Measurements from ENCODE around the gene SHOX.
"Not testable (repeated sequence)": the region's sequence is repeated elsewhere in the genome, so short reads cannot be mapped to it uniquely, and the experiment has no call there.

Gene SHOX

DNA sequence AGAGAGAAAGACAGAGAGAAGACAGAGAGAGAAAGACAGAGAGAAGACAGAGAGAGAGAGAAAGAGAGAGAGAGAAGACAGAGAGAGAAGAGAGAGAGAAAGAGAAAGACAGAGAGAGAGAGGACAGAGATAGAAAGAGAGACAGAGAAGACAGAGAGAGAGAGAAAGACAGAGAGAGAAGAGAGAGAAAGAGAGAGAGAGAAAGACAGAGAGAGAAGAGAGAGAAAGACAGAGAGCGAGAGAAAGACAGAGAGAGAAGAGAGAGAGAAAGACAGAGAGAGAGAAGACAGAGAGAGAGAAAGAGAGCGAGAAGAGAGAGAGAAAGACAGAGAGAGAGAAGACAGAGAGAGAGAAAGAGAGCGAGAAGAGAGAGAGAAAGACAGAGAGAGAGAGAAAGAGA is 7.8 kb upstream of the SHOX start:
- DNase-seq, result not testable (repeated sequence)

DNA sequence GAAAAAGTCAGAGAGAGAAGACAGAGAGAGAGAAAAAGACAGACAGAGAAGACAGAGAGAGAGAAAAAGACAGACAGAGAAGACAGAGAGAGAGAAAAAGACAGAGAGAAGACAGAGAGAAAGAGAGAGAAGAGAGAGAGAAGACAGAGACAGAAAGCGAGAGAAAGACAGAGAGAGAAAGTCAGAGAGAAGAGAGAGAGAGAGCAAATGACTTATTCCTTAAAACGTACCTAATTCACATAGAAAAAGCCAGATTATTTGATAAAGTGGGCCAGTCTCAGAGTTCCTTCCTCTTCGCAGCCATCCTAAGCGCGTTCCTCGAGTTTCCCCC is 7.4 kb upstream of the SHOX start:
- no peak for DNase-seq

- DNase-seq, result peak; percentile 40
Measured at GRCh38 chrX:623599-624315, 6.8 kb upstream of the SHOX start.

- DNase-seq, result no peak
Measured at GRCh38 chrX:625137-625691, 5.4 kb upstream of the SHOX start.

DNA sequence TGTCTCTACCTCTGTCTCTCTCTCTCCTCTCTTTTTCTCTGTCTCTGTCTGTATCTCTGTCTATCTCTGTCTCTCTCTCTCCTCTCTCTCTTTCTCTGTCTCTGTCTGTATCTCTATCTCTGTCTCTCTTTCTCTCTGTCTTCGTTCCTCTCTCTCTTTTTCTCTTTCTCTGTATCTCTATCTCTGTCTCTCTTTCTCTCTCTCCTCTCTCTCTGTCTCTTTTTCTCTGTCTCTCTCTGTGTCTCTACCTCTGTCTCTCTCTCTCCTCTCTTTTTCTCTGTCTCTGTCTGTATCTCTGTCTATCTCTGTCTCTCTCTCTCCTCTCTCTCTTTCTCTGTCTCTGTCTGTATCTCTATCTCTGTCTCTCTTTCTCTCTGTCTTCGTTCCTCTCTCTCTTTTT is 4.5 kb upstream of the SHOX start:
- not testable (repeated sequence) for DNase-seq

DNA sequence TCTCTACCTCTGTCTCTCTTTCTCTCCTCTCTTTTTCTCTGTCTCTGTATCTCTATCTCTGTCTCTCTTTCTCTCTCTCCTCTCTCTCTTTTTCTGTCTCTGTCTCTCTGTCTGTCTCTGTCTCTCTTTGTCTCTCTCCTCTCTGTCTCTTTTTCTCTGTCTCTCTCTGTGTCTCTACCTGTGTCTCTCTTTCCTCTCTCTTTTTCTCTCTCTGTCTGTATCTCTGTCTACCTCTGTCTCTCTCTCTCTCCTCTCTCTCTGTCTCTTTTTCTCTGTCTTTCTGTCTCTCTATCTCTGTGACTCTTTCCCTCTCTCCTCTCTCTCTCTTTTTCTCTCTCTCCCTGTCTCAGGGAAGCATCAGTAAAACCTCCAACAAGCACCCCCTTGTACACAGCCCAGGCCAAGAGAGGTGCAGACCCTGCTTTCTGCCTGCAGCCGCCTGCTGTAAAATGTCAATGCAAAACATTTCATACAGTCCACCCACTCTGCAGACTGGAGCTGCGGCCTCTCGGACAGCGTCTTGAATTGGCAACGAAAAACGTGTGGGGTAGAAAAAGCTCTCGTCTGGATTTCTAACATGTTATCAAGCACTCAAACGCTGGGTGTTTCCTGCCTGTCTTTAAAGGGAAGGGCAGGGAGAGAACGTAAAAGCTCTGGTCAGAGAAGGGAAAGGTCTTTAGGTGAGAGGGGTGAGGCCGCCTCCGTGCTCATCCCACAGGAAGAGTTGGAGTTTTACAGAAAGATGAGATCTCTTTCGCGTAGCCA is 3.7 kb upstream of the SHOX start:
- peak; percentile 30 for DNase-seq

DNA sequence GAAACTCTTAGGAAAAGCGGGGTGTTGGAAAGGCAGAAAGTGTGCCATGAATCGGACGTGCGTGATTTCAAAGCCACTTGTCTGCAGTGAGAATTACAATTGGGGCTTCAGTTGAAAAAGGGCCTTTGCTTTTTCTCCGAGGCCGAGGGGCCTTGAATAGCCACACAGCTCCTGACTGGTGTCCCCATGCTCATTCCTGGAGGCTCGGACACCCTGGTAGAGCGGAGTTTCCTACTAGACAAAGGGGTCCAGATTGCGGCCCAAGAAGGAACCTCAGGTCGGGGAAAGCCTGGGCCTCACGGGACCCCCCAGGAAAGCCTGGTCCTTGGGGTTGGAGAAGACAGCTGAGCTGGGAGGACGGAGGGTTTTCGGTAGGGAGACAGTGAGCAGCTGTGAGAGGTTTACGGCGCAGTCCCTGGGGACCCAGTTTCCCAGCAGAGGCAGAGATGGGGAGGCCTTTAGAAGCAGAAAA is 3.0 kb upstream of the SHOX start:
- DNase-seq, result no peak

DNA sequence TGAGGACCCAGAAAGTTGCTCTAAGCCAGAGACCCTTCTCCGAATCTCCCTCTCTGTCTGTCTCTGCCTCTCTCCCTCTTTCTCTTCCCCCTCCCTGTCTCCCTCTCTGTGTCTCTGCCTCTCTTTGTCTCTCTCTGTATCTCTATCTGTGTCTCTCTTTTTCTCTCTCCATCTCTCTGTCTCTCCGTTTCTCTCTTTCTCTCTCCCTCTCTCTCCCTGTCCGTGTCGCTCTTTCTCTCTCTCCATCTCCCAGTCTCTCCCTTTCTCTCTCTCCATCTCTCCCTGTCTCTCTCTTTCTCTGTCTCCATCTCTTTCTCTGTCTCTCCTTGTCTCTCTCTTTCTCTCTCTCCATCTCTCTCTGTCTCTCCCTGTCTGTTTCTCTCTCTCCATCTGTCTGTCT is 2.6 kb upstream of the SHOX start:
- no peak for DNase-seq

- DNase-seq, result no peak
Measured at GRCh38 chrX:629230-630006, 1.2 kb upstream of the SHOX start.

GRCh38 chrX:630007-630611 is 482 bp upstream of the SHOX start:
- no peak for DNase-seq

DNA sequence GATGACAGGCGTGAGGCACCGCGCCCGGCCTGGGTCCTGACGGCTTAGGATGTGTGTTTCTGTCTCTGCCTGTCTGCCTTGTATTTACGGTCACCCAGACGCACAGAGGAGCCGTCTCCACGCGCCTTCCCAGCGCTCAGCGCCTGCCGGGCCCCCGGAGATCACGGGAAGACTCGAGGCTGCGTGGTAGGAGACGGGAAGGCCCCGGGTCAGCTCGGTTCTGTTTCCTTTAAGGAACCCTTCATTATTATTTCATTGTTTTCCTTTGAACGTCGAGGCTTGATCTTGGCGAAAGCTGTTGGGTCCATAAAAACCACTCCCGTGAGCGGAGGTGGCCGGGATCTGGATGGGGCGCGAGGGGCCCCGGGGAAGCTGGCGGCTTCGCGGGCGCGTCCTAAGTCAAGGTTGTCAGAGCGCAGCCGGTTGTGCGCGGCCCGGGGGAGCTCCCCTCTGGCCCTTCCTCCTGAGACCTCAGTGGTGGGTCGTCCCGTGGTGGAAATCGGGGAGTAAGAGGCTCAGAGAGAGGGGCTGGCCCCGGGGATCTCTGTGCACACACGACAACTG is 1.3 kb downstream of the SHOX start:
- no peak for DNase-seq

DNA sequence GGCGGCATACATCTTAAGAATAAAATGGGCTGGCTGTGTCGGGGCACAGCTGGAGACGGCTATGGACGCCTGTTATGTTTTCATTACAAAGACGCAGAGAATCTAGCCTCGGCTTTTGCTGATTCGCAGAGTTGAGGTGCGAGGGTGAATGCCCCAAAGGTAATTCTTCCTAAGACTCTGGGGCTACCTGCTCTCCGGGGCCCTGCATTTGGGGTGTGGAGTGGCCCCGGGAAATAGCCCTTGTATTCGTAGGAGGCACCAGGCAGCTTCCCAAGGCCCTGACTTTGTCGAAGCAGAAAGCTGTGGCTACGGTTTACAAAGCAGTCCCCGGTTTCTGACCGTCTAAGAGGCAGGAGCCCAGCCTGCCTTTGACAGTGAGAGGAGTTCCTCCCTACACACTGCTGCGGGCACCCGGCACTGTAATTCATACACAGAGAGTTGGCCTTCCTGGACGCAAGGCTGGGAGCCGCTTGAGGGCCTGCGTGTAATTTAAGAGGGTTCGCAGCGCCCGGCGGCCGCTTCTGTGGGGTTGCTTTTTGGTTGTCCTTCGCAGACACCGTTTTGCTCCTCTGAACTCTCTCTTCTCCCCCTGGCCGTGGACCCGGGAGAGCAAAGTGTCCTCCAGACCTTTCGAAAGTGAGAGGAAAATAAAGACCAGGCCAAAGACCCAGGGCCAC is 1.9 kb downstream of the SHOX start:
- no peak for DNase-seq

GRCh38 chrX:633043-633984 is 2.7 kb downstream of the SHOX start:
- no peak for DNase-seq

GRCh38 chrX:633985-634958 is 3.7 kb downstream of the SHOX start:
- DNase-seq, result no peak

GRCh38 chrX:635428-636090 is 5.0 kb downstream of the SHOX start:
- DNase-seq, result no peak

DNA sequence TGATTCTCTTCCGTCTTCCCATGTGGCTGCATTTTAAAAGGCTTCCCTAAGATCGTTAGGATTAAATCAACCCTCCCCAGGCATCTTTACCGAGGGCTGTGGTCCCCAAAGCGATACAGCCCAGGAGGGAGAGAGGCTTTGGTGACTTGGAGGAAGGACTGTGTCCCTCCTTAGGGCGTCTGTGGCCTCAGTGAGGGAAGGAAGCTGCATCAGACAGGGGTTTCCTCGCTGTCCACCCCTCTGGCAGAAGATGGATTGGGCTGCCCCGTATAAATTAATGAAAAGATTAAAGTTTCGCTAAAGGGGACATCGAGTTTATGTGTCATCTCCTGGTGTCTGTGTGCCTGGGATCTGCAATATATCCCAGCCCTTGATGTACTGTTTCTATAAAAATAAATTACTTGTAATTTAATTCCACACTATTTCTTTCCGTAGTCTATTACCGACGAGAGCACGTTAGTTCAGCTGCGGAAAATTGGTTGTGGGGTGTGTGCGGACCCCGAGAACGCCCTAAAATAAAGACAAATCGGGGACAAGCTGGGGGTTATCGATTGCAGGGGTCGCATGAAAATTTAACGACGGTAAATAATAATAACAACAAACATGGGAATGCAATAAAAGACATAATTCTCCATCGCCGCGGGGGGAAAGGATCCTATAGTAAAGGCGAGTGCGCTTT is 6.5 kb downstream of the SHOX start:
- no peak for DNase-seq

DNA sequence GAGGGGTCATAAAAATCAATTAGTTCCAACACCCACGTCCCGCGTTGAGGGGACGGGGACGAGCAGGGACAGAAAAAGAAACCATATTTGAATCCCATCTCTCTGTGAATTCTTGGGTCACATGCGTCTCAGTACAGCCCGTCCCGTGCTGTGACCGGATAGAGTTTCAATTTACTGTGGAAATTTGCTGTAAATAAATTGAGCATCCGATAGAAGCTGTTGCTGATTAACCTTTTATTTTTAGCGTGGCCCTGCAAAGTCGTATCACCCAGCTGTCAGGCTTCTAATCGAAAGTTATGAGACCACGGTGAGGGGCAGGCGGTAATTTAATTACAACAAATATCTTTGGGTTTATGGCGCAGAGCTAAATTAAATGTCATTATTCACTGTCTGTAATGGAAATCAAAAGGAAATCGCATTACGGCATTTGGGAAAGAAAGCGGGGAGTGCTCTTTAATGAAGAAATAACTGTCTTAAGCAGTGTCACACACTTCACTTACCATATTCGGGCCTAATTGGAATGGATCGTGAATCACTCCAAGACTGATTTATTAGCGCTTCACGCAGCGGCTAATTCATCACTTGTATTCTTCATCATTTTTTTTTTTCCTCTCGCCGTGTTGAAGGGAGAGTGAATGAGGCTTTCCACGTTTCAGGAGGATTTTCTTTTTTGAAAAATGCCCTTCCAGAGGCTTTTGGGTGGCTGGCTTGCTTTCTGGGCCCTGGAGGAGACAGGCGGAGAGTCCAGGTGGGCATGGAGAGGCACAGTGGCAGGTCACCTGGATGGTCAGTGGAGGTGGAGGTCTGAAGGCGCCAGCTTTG is 7.3 kb downstream of the SHOX start:
- DNase-seq, result no peak
